K562 (cell line): ENCODE results near the gene CHAC1. TPM values are rescaled to one million over a fixed set of nuclear protein-coding genes. Genes with fewer than 3 reads are reported as not detected.

ENCODE experiments used
- ATAC-seq: fragments of 200-7000 bp; cut with Tn5 transposase; 3 replicates; pipeline ENCODE4 v1.9.1; 2020; ENCODE audit warnings: moderate library complexity
- BruUV-seq: library from RNA; stranded (reverse); fragments of 400-500 nt; replicated peaks from 2 replicates; lab custom pipeline; 2021; lab: Mats Ljungman, UMichigan
- CTCF ChIA-PET: fragments of 300-600 bp; formaldehyde crosslinking; extraction: SDS; loops from one replicate; lab custom pipeline; 2021; ENCODE audit warnings: low intra/inter-chr PET ratio; lab: Yijun Ruan, JAX
- POLR2A ChIA-PET: fragments of 300-600, 350-650 bp; sonication (Branson Sonifier 250); formaldehyde crosslinking; extraction: SDS; loops from one replicate; lab custom pipeline; 2021; ENCODE audit warnings: antibody characterized with exemption, inconsistent platforms; lab: Yijun Ruan, JAX
- DNase-seq, 4 experiments: peaks; one replicate each; pipeline versions ENCODE4 v3.0.0 to v3.0.0-alpha.2; 2011 to 2018; ENCODE audit warnings: low spot score in 3 of 4, mixed read lengths in 3 of 4; ENCODE audit errors: extremely low read depth in 1 of 4
- FAIRE-seq: peaks from 2 replicates; lab custom pipeline; 2011; peaks lifted over from hg19 to GRCh38; lab: Jason Lieb, UNC
- H2AFZ ChIP-seq: 2 replicates; pipeline ENCODE4 v1.6.0; 2011; ENCODE audit warnings: low read depth, low read length, control low read depth, inconsistent platforms
- H3K27ac ChIP-seq: fragments of 200-600 bp; 3 replicates; pipeline ENCODE4 v1.8.0; 2011; ENCODE audit warnings: low read depth, mild to moderate bottlenecking, control low read depth, inconsistent platforms, low read length, moderate library complexity, mixed read lengths; ENCODE audit errors: extremely low read depth
- H3K27me3 ChIP-seq, 2 experiments: fragments of 300-600 bp in 1 of 2; 2 replicates in 1 of 2; 3 replicates in 1 of 2; pipeline versions ENCODE4 v1.6.0 to v1.8.0; 2011; ENCODE audit warnings: inconsistent platforms in 2 of 2, low read length in 2 of 2, mild to moderate bottlenecking in 1 of 2, mixed read lengths in 1 of 2, moderate library complexity in 1 of 2; ENCODE audit not compliant: control insufficient read depth in 2 of 2, insufficient read depth in 2 of 2
- H3K36me3 ChIP-seq: fragments of 300-600 bp; 3 replicates; pipeline ENCODE4 v1.8.0; 2011; ENCODE audit warnings: mild to moderate bottlenecking, low read length, inconsistent platforms; ENCODE audit not compliant: control insufficient read depth, insufficient read depth
- H3K4me1 ChIP-seq, 2 experiments: fragments of 200-600 bp in 1 of 2; replicated peaks in 1 of 2; 2 replicates in 1 of 2; 3 replicates in 1 of 2; pipeline versions ENCODE4 v1.5.1 to v1.8.0; 2011; ENCODE audit warnings: inconsistent platforms in 2 of 2, low read length in 2 of 2, mild to moderate bottlenecking in 1 of 2, mixed read lengths in 1 of 2, moderate library complexity in 1 of 2; ENCODE audit not compliant: control insufficient read depth in 2 of 2, insufficient read depth in 2 of 2
- H3K4me2 ChIP-seq: 2 replicates; pipeline ENCODE4 v1.6.1; 2011; ENCODE audit warnings: low read length, control low read depth, inconsistent platforms, mixed read lengths; ENCODE audit not compliant: insufficient read depth
- H3K4me3 ChIP-seq: fragments of 200-600 bp; sonication (generic), shearing (Covaris generic); 2 replicates; pipeline ENCODE4 v1.5.1; 2016; ENCODE audit warnings: control low read depth, inconsistent platforms
- H3K79me2 ChIP-seq: fragments of 200-600 bp; 3 replicates; pipeline ENCODE4 v1.8.0; 2011; ENCODE audit warnings: low read length, inconsistent platforms; ENCODE audit not compliant: control insufficient read depth, insufficient read depth
- H3K9ac ChIP-seq, 2 experiments: 2 replicates each; pipeline versions ENCODE4 v1.6.0 to v1.6.1; 2011; ENCODE audit warnings: low read depth in 2 of 2, low read length in 2 of 2, control low read depth in 1 of 2, inconsistent platforms in 1 of 2, mild to moderate bottlenecking in 1 of 2, mixed read lengths in 1 of 2; ENCODE audit not compliant: insufficient read depth in 1 of 2
- H3K9me1 ChIP-seq: one replicate; pipeline ENCODE4 v1.6.0; 2011; ENCODE audit warnings: inconsistent platforms, mild to moderate bottlenecking, low read length, moderate library complexity; ENCODE audit not compliant: control insufficient read depth, insufficient read depth
- H3K9me3 ChIP-seq: replicated peaks from 2 replicates; pipeline ENCODE4 v1.5.1; 2011; ENCODE audit warnings: low read depth, low read length, inconsistent platforms; ENCODE audit not compliant: control insufficient read depth, insufficient read depth
- H4K20me1 ChIP-seq: replicated peaks from 2 replicates; pipeline ENCODE4 v1.6.1; 2011; ENCODE audit warnings: low read length, inconsistent platforms, mixed read lengths; ENCODE audit not compliant: control insufficient read depth, insufficient read depth
- ARHGAP35 ChIP-seq: fragments of 450-650 bp; IDR thresholded peaks from 2 replicates; pipeline ENCODE4 v1.6.1; 2018; ENCODE audit not compliant: partially characterized antibody
- ASH1L ChIP-seq: fragments of 450-650 bp; IDR thresholded peaks from 2 replicates; pipeline ENCODE4 v1.6.1; 2018; ENCODE audit warnings: borderline replicate concordance, mild to moderate bottlenecking, low read depth; ENCODE audit not compliant: partially characterized antibody
- BRD9 ChIP-seq: fragments of 450-650 bp; IDR thresholded peaks from 2 replicates; pipeline ENCODE4 v1.6.1; 2018; ENCODE audit warnings: low read depth; ENCODE audit not compliant: partially characterized antibody
- BRF1 ChIP-seq: IDR thresholded peaks from 3 replicates; pipeline ENCODE4 v1.6.1; 2011; ENCODE audit warnings: borderline replicate concordance, mild to moderate bottlenecking; ENCODE audit not compliant: insufficient read length; ENCODE audit errors: extremely low read depth
- CBX1 ChIP-seq: sonication (generic); IDR thresholded peaks from 2 replicates; pipeline ENCODE4 v1.6.1; 2016; ENCODE audit warnings: antibody characterized with exemption, low read depth, mild to moderate bottlenecking
- HCFC1 ChIP-seq: IDR thresholded peaks from 2 replicates; pipeline ENCODE4 v1.6.1; 2012; ENCODE audit warnings: low read depth, low read length, improper control_type of control experiment
- KAT7 ChIP-seq: sonication (generic); formaldehyde crosslinking; IDR thresholded peaks from 2 replicates; pipeline ENCODE4 v1.8.0; 2022; ENCODE audit warnings: missing genetic modification reagents, mild to moderate bottlenecking, borderline replicate concordance
- PTBP1 ChIP-seq: fragments of 200-400 bp; formaldehyde crosslinking; IDR thresholded peaks from 2 replicates; pipeline ENCODE4 v1.6.1; 2017; ENCODE audit warnings: low read depth, low read length
- RBM34 ChIP-seq: fragments of 200-400 bp; formaldehyde crosslinking; IDR thresholded peaks from 2 replicates; pipeline ENCODE4 v1.6.1; 2018; ENCODE audit warnings: low read length, borderline replicate concordance; ENCODE audit not compliant: insufficient read depth
- SP1 ChIP-seq: sonication (generic); formaldehyde crosslinking; IDR thresholded peaks from 2 replicates; pipeline ENCODE4 v1.8.1; 2022; ENCODE audit warnings: mild to moderate bottlenecking, missing genetic modification reagents
- U2AF2 ChIP-seq: fragments of 200-400 bp; formaldehyde crosslinking; optimal IDR thresholded peaks from 2 replicates; pipeline ENCODE3; 2017; ENCODE audit warnings: low read depth, mild to moderate bottlenecking, low read length
- ZNF134 ChIP-seq: fragments of 250-450 bp; sonication (Bioruptor Pico); conservative IDR thresholded peaks from 2 replicates; pipeline ENCODE4 v1.4.0; 2020
- ZNF76 ChIP-seq: fragments of 250-450 bp; sonication (Bioruptor Pico); IDR thresholded peaks from 2 replicates; pipeline ENCODE4 v1.4.0; 2020; ENCODE audit warnings: mild to moderate bottlenecking, moderate library complexity, borderline replicate concordance
- WGBS: fragments of 100-300 bp; shearing (Covaris generic); methylation state at CpG from one replicate; pipeline ENCODE4 v1.1.6; 2016; ENCODE audit warnings: low coverage, mixed read lengths; ENCODE audit not compliant: insufficient coverage; ENCODE audit errors: missing lambda C conversion rate; 5-methylcytosine and 5-hydroxymethylcytosine counted together
- in situ Hi-C: fragments of 300-500 bp; cut with MboI; formaldehyde crosslinking; loops from 4 replicates; pipeline ENCODE4 v1.15.0; 2018; ENCODE audit warnings: inconsistent platforms, mixed read lengths
- intact Hi-C: fragments of 100-400 bp; cut with micrococcal nuclease; formaldehyde crosslinking; loops from 2 replicates; pipeline ENCODE4 v1.14.2; 2022
- polyA plus RNA-seq, 8 experiments: library from polyadenylated mRNA; depleted of rRNA in 4 of 8; stranded (reverse) in 5 of 8; unstranded in 3 of 8; fragments of >200 nt; fragmentation: Nextera tagmentation in 2 of 8; fragmentation: Illumina TruSeq in 1 of 8; extraction: Ambion mirVana in 2 of 8; extraction: Trizol in 1 of 8; gene quantifications; 2 replicates each; pipeline versions ENCODE4 v1.2.1 to v1.2.3, GENCODE V29; 2011 to 2014; ENCODE audit warnings: inconsistent platforms in 1 of 8, missing spikeins in 1 of 8
- total RNA-seq, 7 experiments: library from RNA; depleted of rRNA in 6 of 7; stranded (reverse); fragments of >200 nt in 6 of 7; fragmentation: Illumina TruSeq in 2 of 7; extraction: Trizol in 2 of 7; gene quantifications; 2 replicates each; pipeline versions ENCODE4 v1.2.1 to v1.2.3, GENCODE V29; 2011 to 2021; ENCODE audit warnings: low replicate concordance in 1 of 7
- TF ChIP-seq, protein P1 (sequence below), 2 experiments: fragments of 450-650 bp; IDR thresholded peaks; 2 replicates each; pipeline ENCODE4 v1.6.1; 2018; ENCODE audit warnings: mild to moderate bottlenecking in 2 of 2, low read depth in 1 of 2; ENCODE audit not compliant: partially characterized antibody in 2 of 2
- TF ChIP-seq, protein P2 (sequence below): sonication (generic); formaldehyde crosslinking; IDR thresholded peaks from 2 replicates; pipeline ENCODE4 v1.9.0; 2022; ENCODE audit warnings: mild to moderate bottlenecking, missing genetic modification reagents

Gene CHAC1
- total and polyA plus RNA-seq, 9 of the 15 experiments (the other 6 are each of a cell fraction or from before 2014, with no cell fraction given) = 0.47 to 39.0 (median 7.5) TPM

GRCh38 chr15:40978141-40978540 lies 24.9 kb downstream of the CHAC1 start (continued):
- TF ChIP-seq U2AF2 (no peak), PTBP1 (no peak), CBX1 (no peak), ZNF76 (no peak)
- TF ChIP-seq, all 486 proteins: peak for 0

GRCh38 chr15:40978562-40978961 lies 25.3 kb downstream of the CHAC1 start:
- TF ChIP-seq, protein P1, sequence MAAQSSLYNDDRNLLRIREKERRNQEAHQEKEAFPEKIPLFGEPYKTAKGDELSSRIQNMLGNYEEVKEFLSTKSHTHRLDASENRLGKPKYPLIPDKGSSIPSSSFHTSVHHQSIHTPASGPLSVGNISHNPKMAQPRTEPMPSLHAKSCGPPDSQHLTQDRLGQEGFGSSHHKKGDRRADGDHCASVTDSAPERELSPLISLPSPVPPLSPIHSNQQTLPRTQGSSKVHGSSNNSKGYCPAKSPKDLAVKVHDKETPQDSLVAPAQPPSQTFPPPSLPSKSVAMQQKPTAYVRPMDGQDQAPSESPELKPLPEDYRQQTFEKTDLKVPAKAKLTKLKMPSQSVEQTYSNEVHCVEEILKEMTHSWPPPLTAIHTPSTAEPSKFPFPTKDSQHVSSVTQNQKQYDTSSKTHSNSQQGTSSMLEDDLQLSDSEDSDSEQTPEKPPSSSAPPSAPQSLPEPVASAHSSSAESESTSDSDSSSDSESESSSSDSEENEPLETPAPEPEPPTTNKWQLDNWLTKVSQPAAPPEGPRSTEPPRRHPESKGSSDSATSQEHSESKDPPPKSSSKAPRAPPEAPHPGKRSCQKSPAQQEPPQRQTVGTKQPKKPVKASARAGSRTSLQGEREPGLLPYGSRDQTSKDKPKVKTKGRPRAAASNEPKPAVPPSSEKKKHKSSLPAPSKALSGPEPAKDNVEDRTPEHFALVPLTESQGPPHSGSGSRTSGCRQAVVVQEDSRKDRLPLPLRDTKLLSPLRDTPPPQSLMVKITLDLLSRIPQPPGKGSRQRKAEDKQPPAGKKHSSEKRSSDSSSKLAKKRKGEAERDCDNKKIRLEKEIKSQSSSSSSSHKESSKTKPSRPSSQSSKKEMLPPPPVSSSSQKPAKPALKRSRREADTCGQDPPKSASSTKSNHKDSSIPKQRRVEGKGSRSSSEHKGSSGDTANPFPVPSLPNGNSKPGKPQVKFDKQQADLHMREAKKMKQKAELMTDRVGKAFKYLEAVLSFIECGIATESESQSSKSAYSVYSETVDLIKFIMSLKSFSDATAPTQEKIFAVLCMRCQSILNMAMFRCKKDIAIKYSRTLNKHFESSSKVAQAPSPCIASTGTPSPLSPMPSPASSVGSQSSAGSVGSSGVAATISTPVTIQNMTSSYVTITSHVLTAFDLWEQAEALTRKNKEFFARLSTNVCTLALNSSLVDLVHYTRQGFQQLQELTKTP (IDR thresholded peaks at IDR 0.05; ENCODE audit: low read depth in 1 of 2, partially characterized antibody in 2 of 2) = no peak
- no peak for TF ChIP-seq KAT7
- TF ChIP-seq BRF1 = no peak
- no peak for TF ChIP-seq ASH1L
- TF ChIP-seq HCFC1 = no peak
- TF ChIP-seq, protein P2, sequence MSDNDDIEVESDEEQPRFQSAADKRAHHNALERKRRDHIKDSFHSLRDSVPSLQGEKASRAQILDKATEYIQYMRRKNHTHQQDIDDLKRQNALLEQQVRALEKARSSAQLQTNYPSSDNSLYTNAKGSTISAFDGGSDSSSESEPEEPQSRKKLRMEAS (CRISPR knock-in tag) = no peak
- no peak for TF ChIP-seq ARHGAP35
- no peak for TF ChIP-seq ZNF134
- no peak for TF ChIP-seq RBM34
- TF ChIP-seq SP1 (CRISPR knock-in tag) = no peak
- TF ChIP-seq BRD9 = no peak
- in situ Hi-C loops = no loop called here
- H3K4me1 ChIP-seq = no peaks in the 10 kb centered on the region
- no peaks in the 10 kb centered on the region for H3K27me3 ChIP-seq
- FAIRE-seq (no peak), ATAC-seq (no peak), DNase-seq (no peak)
- H3K9ac ChIP-seq = no peak overlapping the region
- no peaks in the 10 kb centered on the region for H3K9me1 ChIP-seq
- WGBS = 88% methylated on average over 4 of the region's 4 CpGs
- H3K27ac ChIP-seq = no peak overlapping the region
- no peaks in the 10 kb centered on the region for H3K79me2 ChIP-seq
- H3K36me3 ChIP-seq = peaks cover 73% of the 10 kb centered on the region; the same call in 2 of the 3 replicates
- no peaks in the 10 kb centered on the region for H3K9me3 ChIP-seq
- ChIA-PET CTCF (no interaction called here), POLR2A (interaction anchor here (0.5 to 0.6 kb wide), 2 partner anchors 15 to 105 kb away, joined by 3 read pairs; no protein-coding TSS in a partner anchor)
- no TSS peak for BruUV-seq
- no peak overlapping the region for H3K4me3 ChIP-seq
- H3K4me2 ChIP-seq = no peak overlapping the region
- H4K20me1 ChIP-seq = peaks cover 6% of the 10 kb centered on the region; the same call in 1 of the 2 replicates
- no peak overlapping the region for H2AFZ ChIP-seq
- intact Hi-C loops = no loop called here
